Measurements from ENCODE around the gene PCDH9.
"Not testable (repeated sequence)": the region's sequence is repeated elsewhere in the genome, so short reads cannot be mapped to it uniquely, and the experiment has no call there.

PCDH9 gene

DNA sequence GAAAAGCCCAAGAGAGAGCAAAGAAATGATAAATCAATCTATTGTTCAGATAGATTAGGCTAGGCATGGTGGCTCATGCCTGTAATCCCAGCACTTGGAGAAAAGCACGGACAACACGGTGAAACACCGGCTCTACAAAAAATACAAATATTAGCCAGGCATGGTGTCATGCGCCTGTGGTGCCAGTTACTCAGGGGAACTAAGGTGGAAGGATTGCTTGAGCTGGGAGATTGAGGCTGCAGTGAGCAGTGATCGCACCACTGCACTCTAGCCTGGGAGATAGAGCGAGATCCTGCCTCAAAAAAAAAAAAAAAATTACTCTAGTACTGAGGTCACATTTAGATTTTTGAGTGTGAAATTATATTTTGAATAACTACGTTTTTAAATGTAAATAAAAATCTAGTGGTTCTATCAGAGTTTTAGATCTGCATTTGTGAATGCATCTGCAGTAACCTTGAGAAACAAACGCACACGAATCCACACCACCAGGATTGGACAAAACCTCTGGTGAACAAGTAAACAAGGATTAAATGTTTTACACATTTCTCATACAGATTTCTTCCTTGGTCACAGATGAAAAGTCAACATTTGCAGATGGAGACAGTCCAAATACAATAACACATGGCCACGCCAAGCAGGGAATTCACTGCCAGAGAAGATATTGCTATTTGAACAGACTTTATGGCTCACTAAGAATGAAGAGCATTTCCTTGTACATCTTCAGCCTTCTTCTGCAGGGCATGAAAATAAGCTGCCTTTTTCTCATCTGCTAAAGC, 917.6 kb downstream of the PCDH9 start:
- no peak for DNase-seq

GRCh38 chr13:66305961-66306617, 924.0 kb downstream of the PCDH9 start:
- DNase-seq: no peak

- DNase-seq: no peak
Measured at GRCh38 chr13:66301482-66301881, 928.7 kb downstream of the PCDH9 start.

GRCh38 chr13:66301006-66301405, 929.1 kb downstream of the PCDH9 start:
- no peak for DNase-seq

DNA sequence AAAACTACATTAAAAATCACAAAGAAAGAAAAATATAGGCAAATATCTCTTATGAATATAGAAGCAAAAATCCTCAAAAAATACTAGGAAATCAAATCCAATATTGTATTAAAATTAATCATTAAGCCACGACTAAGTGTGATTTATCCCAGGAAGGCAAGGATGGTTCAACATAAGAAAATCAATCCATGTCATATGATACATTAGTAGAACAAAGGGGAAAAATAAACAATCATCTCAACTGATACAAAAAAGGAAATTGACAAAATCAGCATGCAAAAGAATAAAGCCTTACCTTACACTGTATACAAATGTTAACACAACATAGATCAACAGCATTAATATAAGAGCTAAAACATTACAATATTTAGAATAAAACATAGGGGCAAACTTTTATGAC, 933.3 kb downstream of the PCDH9 start:
- DNase-seq: no peak

DNA sequence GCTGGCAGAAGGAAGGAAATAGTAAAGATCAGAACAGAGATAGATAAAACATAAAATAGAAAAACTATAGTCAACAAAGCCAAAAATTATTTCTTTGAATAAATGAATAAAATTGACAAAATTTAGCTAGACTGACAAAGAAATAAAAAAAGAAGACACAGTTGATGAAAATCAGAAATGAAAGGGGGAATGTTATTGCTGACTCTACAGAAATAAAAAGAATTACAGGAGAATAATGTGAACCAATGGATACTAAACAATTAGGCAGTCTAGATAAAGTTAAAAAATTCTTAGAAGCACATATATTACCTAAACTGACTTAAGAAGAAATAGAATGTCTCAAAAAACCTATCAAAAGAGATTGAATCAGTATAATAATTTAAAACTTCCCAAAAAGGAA, 933.8 kb downstream of the PCDH9 start:
- no peak for DNase-seq

DNA sequence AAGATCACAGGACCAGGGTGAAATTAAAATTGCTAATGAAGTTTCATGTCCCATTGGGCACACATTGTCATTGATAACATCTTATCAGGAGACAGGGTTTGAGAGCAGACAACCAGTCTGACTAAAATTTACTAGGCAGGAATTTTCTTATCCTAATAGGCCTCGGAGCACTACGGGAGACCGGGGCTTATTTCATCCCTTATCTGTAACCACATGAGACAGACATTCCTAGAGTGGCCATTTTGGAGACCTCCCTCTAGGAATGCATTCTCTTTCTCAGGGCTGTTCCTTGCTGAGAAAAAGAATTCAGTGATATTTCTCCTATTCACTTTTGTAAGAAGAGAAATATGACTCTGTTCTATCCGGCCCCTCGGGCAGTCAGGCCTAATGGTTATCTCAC, 943.3 kb downstream of the PCDH9 start:
- not testable (repeated sequence) for DNase-seq

GRCh38 chr13:66275416-66275815, 954.7 kb downstream of the PCDH9 start:
- DNase-seq: no peak

GRCh38 chr13:66273011-66273410, 957.1 kb downstream of the PCDH9 start:
- no peak for DNase-seq

DNA sequence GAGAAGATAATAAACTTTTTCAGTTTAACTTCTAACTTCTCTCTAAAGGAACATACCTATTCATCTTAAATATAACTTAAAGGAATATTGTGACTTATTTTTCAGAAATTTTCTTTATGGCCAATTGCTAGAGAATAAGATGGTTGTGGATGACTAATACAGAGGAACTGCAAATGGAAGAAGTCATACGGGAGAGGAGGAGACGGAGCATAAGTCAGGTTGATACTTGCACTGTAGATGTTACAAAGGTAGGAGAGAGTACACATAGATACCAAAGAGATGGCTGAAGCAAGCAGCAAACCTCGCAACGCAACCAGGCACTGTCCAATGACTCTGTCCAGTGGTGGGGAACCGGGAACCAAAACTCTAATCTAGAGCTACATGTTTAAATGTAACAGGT, 963.4 kb downstream of the PCDH9 start:
- DNase-seq: no peak

DNA sequence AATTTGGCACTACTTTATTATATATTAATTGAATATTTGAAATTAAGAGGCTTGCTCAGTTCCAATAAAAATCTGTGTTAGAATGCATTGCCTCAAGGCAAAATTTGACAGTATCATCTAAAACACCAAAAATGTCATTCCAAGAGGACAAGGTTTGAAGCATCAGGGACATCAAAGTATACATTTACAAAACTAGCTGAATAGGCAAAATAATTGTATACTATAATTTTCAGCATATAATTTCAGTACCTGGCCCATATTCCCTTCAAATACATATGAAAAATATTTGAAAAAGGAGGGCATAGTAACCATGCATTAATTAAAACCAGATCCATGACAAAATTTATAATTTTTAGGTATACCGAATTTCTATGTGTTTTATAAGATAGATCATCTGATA, 963.8 kb downstream of the PCDH9 start:
- no peak for DNase-seq

DNA sequence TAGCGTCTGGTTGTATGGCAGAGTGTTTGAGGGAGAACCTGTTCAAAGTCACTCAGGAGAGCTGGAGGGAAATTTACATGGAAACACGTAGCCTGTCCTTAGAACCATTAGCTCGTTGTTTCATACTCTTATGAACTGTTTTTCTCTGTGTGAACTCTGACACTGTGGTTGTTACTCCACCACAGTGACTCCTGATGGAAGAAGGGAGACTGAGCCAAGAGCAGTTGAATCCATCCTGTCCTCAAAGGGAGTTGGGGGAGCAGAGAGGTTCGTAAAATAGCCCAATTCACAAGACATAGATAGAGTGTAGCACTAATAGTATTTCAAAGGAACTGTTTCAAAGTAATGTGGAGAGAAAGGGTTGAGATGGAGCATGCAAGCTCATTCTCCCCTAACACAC, 964.8 kb downstream of the PCDH9 start:
- no peak for DNase-seq

DNA sequence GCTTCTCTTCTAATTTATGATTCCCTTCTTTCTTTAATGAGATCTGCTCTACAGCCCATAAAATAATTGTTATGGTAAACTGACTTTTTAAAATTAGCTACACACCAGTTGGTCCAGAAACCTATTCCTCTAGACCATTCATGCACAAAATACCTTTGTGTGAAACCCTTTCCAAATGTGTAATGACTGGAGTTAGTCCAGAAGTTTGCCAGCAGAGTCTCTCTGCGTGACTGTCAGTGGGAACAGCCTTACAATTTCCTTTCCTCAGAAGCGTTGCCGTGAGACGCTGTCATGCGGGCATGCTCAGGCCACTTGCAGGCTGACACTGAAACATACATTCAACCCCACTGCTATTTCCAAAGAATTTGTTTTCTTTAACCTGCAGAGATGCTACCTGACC, 965.2 kb downstream of the PCDH9 start:
- DNase-seq: no peak

- DNase-seq: no peak
Measured at GRCh38 chr13:66262330-66262729, 967.8 kb downstream of the PCDH9 start.

DNA sequence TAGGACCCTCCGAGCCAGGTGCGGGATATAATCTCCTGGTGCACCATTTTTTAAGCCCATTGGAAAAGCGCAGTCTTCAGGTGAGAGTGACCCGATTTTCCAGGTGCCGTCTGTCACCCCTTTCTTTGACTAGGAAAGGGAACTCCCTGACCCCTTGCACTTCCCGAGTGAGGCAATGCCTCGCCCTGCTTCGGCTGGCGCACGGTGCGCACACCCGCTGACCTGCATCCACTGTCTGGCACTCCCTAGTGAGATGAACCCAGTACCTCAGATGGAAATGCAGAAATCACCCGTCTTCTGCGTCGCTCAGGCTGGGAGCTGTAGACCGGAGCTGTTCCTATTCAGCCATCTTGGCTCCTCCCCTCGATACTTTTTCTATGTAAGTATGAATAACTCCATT, 970.7 kb downstream of the PCDH9 start:
- not testable (repeated sequence) for DNase-seq

Data from activated CD4-positive, alpha-beta T cell treated with anti-CD3 and anti-CD28 coated beads, Interleukin-2, amount 50 U/mL, for 4 hours (primary cell).